ENCODE data around the gene DGKQ. TPM values are rescaled to one million over a fixed set of nuclear protein-coding genes. Genes with fewer than 3 reads are reported as not detected.

DGKQ gene
- total RNA-seq, 2 experiments from 2014 or later: 17.6 to 19.2 TPM

DNA sequence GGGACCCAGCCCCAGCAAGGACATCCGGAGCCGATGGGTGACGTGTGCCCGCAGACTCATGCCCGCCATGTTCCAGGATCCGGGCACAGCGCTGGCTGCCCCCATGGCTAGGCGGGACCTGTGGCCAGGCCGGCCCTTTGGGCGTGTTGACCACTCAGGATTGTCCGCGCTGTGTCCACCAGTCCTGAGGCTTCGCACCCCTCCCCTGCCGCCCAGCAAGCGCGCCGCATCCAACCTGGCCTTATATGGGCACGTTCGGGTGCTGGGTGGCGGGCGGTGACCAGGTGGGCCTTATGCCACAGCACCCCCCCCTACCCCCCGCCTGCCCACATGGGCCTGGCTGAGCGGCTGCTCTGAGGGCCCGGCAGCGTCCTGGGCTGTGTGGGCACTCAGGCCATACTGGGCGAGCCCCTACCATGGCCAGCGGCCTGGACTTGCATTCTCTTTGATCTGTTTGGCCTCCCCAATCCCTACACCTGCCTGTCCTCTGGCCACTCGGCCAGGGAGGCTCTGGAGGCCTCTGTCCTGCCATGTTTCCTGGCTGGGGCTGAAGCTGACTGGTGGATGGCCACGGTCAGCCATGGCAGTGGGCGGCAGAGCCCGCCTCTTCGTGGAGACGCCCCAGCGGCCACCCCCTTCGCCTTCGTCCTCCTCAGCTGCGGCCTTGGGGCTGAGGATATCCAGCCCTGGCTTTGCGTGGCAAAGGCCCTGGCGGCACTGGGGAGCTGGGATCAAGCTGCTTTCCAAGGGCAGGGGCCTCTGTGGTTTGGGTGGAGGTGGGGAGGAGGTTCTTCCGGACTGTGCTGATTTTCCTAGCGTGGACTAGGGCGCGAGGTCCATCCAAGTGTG is 40.1 kb upstream of the DGKQ start:
- Mint-ChIP-seq H3K27me3 (peaks cover 14% of the 10 kb centered on the region), H3K4me3 (peak overlapping the region; percentile 81), H3K36me3 (ENCODE audit: low read depth) (peaks cover 5% of the 10 kb centered on the region), H3K27ac (no peak overlapping the region), H3K9me3 (no peaks in the 10 kb centered on the region), H3K4me1 (ENCODE audit: low read depth) (peaks cover 14% of the 10 kb centered on the region)
- Histone ChIP-seq H3K4me1 (ENCODE audit: insufficient read depth, low read length) (peaks cover 29% of the 10 kb centered on the region), H3K4me3 (ENCODE audit: low read length) (no peak overlapping the region), H3K27ac (ENCODE audit: low read depth in 1 of 2, low read length in 2 of 2) (no peak overlapping the region), H3K9me3 (ENCODE audit: control insufficient read depth in 1 of 2, insufficient read depth in 1 of 2, low read length in 2 of 2) (no peaks in the 10 kb centered on the region), H3K36me3 (ENCODE audit: insufficient read depth, low read length) (no peaks in the 10 kb centered on the region), H3K27me3 (ENCODE audit: control insufficient read depth in 1 of 2, insufficient read depth in 2 of 2, low read length in 2 of 2) (peaks cover 6 to 7% of the 10 kb centered on the region in 2 experiments)
- TF ChIP-seq CTCF (IDR thresholded peaks at IDR 0.05): no peak
- ATAC-seq (ENCODE audit: poor library complexity) (no peak), DNase-seq (peak in 1 of 14 experiments; percentile 53)
- ChIA-PET POLR2A (no interaction called here), CTCF (no interaction called here)
- intact Hi-C loops (cut with DNase I, micrococcal nuclease): loop anchor here (5.0 kb wide), 5 partner anchors 39 to 334 kb away; partner anchors contain the start of genes UVSSA (in 2 of the 2), GAK (in 1 of the 2) and TMEM175 (in 1 of the 2)

- POLR2A ChIA-PET: interaction anchor here (0.8 kb wide), 1 partner anchor 335 kb away, joined by 3 read pairs; the partner anchor contains the start of gene UVSSA
- Histone ChIP-seq H3K36me3 (ENCODE audit: insufficient read depth, low read length) (no peaks in the 10 kb centered on the region), H3K27me3 (ENCODE audit: control insufficient read depth in 1 of 2, insufficient read depth in 2 of 2, low read length in 2 of 2) (peaks cover 13% of the 10 kb centered on the region in 2 experiments), H3K27ac (ENCODE audit: low read depth in 1 of 2, low read length in 2 of 2) (no peak overlapping the region), H3K4me1 (ENCODE audit: insufficient read depth, low read length) (peaks cover 31% of the 10 kb centered on the region), H3K4me3 (ENCODE audit: low read length) (peak overlapping the region; percentile 59), H3K9me3 (ENCODE audit: control insufficient read depth in 1 of 2, insufficient read depth in 1 of 2, low read length in 2 of 2) (no peaks in the 10 kb centered on the region)
- Mint-ChIP-seq H3K27me3 (peaks cover 27% of the 10 kb centered on the region), H3K36me3 (ENCODE audit: low read depth) (peaks cover 5% of the 10 kb centered on the region), H3K27ac (peak overlapping the region; percentile 72), H3K9me3 (no peaks in the 10 kb centered on the region), H3K4me1 (ENCODE audit: low read depth) (peaks cover 14% of the 10 kb centered on the region), H3K4me3 (peak overlapping the region; percentile 90)
- ATAC-seq (ENCODE audit: poor library complexity) (peak; percentile 6), DNase-seq (peak; percentile 10 to 70 (median 28))
- CTCF ChIA-PET: interaction anchor here (0.6 kb wide), 1 partner anchor 340 kb away, joined by 3 read pairs; no protein-coding TSS in a partner anchor
- no peak for TF ChIP-seq CTCF (IDR thresholded peaks at IDR 0.05)
- intact Hi-C loops (cut with DNase I, micrococcal nuclease): loop anchor here (5.0 kb wide), 5 partner anchors 40 to 335 kb away; partner anchors contain the start of genes UVSSA (in 2 of the 2), GAK (in 1 of the 2) and TMEM175 (in 1 of the 2)
These were observed 38.8 kb upstream of the DGKQ start for GRCh38 chr4:1012034-1012739.

- Histone ChIP-seq H3K36me3 (ENCODE audit: insufficient read depth, low read length) (no peaks in the 10 kb centered on the region), H3K27ac (ENCODE audit: low read depth in 1 of 2, low read length in 2 of 2) (no peak overlapping the region), H3K4me3 (ENCODE audit: low read length) (no peak overlapping the region), H3K27me3 (ENCODE audit: control insufficient read depth in 1 of 2, insufficient read depth in 2 of 2, low read length in 2 of 2) (peaks cover 13 to 18% of the 10 kb centered on the region in 2 experiments), H3K4me1 (ENCODE audit: insufficient read depth, low read length) (peaks cover 31% of the 10 kb centered on the region), H3K9me3 (ENCODE audit: control insufficient read depth in 1 of 2, insufficient read depth in 1 of 2, low read length in 2 of 2) (no peaks in the 10 kb centered on the region)
- intact Hi-C loops (cut with DNase I, micrococcal nuclease): loop anchor here (1.0 to 5.0 kb wide), 8 partner anchors 38 to 569 kb away; partner anchors contain the start of genes UVSSA (in 2 of the 2), CTBP1 (in 1 of the 2), DGKQ (in 1 of the 2) and GAK (in 1 of the 2)
- TF ChIP-seq CTCF (IDR thresholded peaks at IDR 0.05): no peak
- Mint-ChIP-seq H3K4me3 (no peak overlapping the region), H3K36me3 (ENCODE audit: low read depth) (peaks cover 5% of the 10 kb centered on the region), H3K9me3 (no peaks in the 10 kb centered on the region), H3K27me3 (peaks cover 32% of the 10 kb centered on the region), H3K4me1 (ENCODE audit: low read depth) (peaks cover 14% of the 10 kb centered on the region), H3K27ac (peak overlapping the region; percentile 72)
- ATAC-seq (ENCODE audit: poor library complexity) (no peak), DNase-seq (no peak)
- ChIA-PET CTCF (no interaction called here), POLR2A (interaction anchor here (0.8 kb wide), 1 partner anchor 336 kb away, joined by 3 read pairs; the partner anchor contains the start of gene UVSSA)
These were observed 38.3 kb upstream of the DGKQ start for GRCh38 chr4:1011666-1012033.
